ENCODE data around the gene RPL7A.

RPL7A gene

GRCh38 chr9:133344979-133345378, 3.0 kb upstream of the RPL7A start:
- no peak for TF ChIP-seq FOXP2 (optimal IDR thresholded peaks at IDR 0.05; ENCODE audit: borderline replicate concordance, extremely low read depth, extremely low read length, insufficient read depth)
- no peak for TF ChIP-seq SIN3A (IDR thresholded peaks at IDR 0.05; ENCODE audit: borderline replicate concordance, insufficient read depth, low read length)
- TF ChIP-seq REST (IDR thresholded peaks at IDR 0.05; ENCODE audit: insufficient read depth in 1 of 2, low read depth in 2 of 2, low read length in 2 of 2), result no peak
- TF ChIP-seq TAF1 (IDR thresholded peaks at IDR 0.05; ENCODE audit: borderline replicate concordance, insufficient read depth, low read length), result no peak
- TF ChIP-seq POLR2AphosphoS5 (IDR thresholded peaks at IDR 0.05; ENCODE audit: low read depth, low read length), result no peak

DNA sequence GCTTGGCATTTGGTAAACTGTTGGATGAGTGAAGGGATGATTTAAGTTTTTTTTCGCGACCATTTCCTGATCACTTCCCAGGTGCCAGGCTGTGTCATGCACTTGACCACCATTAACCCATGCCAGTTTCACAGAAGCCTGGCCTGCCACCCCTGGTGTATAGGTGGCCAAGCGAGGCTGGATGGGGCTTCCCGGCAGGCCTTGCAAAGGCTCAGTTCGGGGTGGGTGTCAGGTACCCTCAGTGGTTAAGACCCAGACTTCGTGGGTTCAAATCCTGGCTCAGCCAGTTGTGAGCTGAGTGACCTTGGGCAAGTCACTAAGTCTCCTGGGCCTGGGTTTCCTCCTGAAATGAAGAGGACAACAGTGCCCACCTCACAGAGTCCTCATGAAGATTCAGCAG, 2.4 kb upstream of the RPL7A start:
- TF ChIP-seq REST (IDR thresholded peaks at IDR 0.05; ENCODE audit: insufficient read depth in 1 of 2, low read depth in 2 of 2, low read length in 2 of 2) (no peak), SIN3A (IDR thresholded peaks at IDR 0.05; ENCODE audit: borderline replicate concordance, insufficient read depth, low read length) (no peak), FOXP2 (optimal IDR thresholded peaks at IDR 0.05; ENCODE audit: borderline replicate concordance, extremely low read depth, extremely low read length, insufficient read depth) (no peak), POLR2AphosphoS5 (IDR thresholded peaks at IDR 0.05; ENCODE audit: low read depth, low read length) (no peak), TAF1 (IDR thresholded peaks at IDR 0.05; ENCODE audit: borderline replicate concordance, insufficient read depth, low read length) (no peak)

GRCh38 chr9:133346021-133346785, 1.8 kb upstream of the RPL7A start:
- TF ChIP-seq FOXP2 (optimal IDR thresholded peaks at IDR 0.05; ENCODE audit: borderline replicate concordance, extremely low read depth, extremely low read length, insufficient read depth), result no peak
- TF ChIP-seq REST (IDR thresholded peaks at IDR 0.05; ENCODE audit: insufficient read depth in 1 of 2, low read depth in 2 of 2, low read length in 2 of 2), result no peak
- TF ChIP-seq SIN3A (IDR thresholded peaks at IDR 0.05; ENCODE audit: borderline replicate concordance, insufficient read depth, low read length), result no peak
- no peak for TF ChIP-seq TAF1 (IDR thresholded peaks at IDR 0.05; ENCODE audit: borderline replicate concordance, insufficient read depth, low read length)
- TF ChIP-seq POLR2AphosphoS5 (IDR thresholded peaks at IDR 0.05; ENCODE audit: low read depth, low read length), result no peak

DNA sequence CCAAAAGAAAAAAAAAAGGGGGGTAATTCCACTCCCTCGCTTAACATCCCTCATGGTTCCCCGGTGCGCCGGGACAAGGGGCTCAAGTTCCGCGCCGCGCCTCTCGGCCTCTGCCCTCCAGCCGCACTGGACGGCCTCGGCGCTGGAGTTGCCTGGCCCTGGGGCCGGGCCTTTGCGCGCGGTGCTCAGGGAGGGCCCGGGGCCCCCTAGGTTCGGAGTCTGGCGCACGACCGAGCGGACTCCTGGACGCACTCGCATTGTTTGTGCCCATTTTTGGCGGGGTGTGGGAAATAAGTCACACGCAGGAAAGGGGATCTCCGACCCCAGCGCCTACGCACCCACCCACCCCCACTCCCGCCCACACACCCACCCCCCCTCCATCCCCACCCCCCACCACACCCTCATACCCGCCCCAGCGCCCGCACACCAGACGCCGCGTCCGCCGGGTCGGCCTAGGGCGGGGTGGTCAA, 468 bp upstream of the RPL7A start:
- TF ChIP-seq SIN3A (IDR thresholded peaks at IDR 0.05; ENCODE audit: borderline replicate concordance, insufficient read depth, low read length) (no peak), REST (IDR thresholded peaks at IDR 0.05; ENCODE audit: insufficient read depth in 1 of 2, low read depth in 2 of 2, low read length in 2 of 2) (no peak), POLR2AphosphoS5 (IDR thresholded peaks at IDR 0.05; ENCODE audit: low read depth, low read length) (no peak), FOXP2 (optimal IDR thresholded peaks at IDR 0.05; ENCODE audit: borderline replicate concordance, extremely low read depth, extremely low read length, insufficient read depth) (no peak), TAF1 (IDR thresholded peaks at IDR 0.05; ENCODE audit: borderline replicate concordance, insufficient read depth, low read length) (no peak)

Data from PFSK-1 (cell line).